ENCODE data around the gene PPFIA4. TPM values are rescaled to one million over a fixed set of nuclear protein-coding genes. Genes with fewer than 3 reads are reported as not detected.

Gene PPFIA4
- total RNA-seq, 2 donors from 2014 or later: 5.4 to 18.8 TPM

DNA sequence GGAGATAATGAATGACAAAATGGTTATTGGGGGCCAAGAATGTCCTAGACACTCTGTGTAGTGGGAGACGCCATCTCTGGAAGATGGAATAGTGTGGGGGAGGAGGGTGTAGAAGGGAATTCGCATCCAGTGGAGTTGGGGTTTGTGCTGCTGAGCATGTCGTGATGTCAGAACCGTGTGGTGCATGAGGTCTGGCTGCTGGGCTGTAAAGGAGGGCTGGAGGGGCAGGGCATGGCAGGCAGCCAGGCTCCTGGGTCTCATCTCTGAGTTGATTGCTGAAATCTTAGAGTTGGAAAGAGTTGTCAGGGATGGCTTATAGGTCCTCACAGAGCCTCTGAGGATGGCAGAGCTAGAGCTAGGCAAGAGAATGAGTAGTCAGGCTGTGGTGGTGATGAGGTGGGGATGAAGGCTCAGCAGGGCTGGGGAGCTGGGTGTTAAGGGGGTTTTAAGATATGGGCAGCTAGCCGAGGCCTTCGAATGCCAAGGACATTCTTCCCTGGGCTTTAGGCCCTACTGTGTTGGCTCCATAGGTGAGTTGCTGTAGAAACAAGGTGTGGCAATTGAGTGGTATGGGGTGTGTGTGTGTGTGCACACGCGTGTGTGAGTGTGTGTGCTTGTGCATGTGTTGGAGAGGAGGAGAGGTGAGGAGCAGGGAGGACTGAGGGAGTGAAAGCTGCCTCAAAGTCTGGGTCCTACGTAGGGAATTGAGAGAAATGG lies 1.9 kb downstream of the PPFIA4 start:
- H3K4me3 Mint-ChIP-seq: no peak overlapping the region
- DNase-seq (no peak), ATAC-seq (replicated peaks in 1 of 2) (no peak)
- no peak overlapping the region for H3K27ac Mint-ChIP-seq
- peaks cover 22% of the 10 kb centered on the region for H3K4me1 Mint-ChIP-seq (ENCODE audit: low read depth)
- peaks cover 4 to 11% of the 10 kb centered on the region in 2 donors for H3K36me3 Mint-ChIP-seq (ENCODE audit: insufficient read depth in 2 of 2)
- H3K27me3 Mint-ChIP-seq (ENCODE audit: low read depth): peaks cover 20% of the 10 kb centered on the region
- H3K9me3 Mint-ChIP-seq: peaks cover 4% of the 10 kb centered on the region in 2 donors

DNA sequence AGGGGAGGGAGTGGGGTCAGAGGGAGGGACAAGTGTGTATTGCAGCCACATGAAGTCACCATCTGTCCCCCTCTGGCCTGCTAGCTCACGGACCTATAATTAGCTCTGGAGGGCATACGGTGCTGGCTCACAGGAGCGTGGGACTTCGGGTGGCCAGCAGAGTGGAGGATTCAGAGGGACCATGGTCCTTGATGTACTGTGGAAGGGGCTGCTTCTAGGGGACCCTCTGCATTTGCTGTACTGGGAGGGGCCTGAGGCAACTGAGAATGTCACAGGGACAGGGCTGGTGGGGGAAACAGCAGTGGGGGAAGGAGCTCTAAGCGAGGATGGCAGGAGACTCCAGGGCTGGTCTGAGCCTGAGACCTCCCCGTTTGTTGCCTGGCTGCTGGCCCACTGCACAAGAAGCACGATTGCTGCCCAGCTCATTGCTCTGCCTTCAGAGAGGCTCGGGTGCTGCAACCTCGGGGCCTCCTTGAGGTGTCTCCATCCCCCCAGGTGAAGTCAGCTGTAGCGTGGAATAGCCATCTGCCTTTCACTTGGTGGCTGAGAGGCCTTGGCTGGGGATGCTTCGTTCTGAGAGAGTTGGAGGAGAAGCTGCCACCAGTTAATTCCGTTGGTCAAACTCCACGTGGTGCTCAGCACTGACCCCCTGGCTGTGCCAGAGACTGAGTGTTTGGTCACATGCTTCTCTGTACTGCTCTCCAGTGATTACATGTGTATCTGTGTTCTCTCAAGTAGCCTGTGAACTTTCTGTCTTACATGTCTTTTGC lies 2.7 kb downstream of the PPFIA4 start:
- Mint-ChIP-seq H3K9me3 (peaks cover 4% of the 10 kb centered on the region in 2 donors), H3K4me3 (no peak overlapping the region), H3K27ac (no peak overlapping the region), H3K27me3 (ENCODE audit: low read depth) (peaks cover 20% of the 10 kb centered on the region), H3K36me3 (ENCODE audit: insufficient read depth in 2 of 2) (peaks cover 4 to 7% of the 10 kb centered on the region in 2 donors), H3K4me1 (ENCODE audit: low read depth) (peaks cover 22% of the 10 kb centered on the region)
- DNase-seq: no peak
- no peak for ATAC-seq (replicated peaks in 1 of 2)

DNA sequence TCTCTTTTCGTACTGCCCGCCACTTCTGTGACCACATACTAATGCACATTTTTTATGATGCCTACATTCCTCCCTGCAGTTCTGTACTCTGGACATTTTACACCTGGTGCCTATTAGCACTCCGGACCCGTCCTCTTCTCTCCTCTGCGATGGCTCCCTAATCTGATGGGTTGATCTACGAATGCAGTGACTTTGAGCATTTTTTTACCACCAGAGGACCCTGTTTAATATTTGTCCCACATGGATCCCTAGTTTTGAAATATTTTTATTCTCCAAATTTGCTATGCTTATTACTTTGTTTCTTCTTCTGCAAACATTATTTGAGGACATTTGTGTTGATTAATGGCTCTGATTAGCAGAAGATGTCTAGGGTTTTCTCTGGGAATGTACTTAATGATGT lies 5.2 kb downstream of the PPFIA4 start:
- ATAC-seq (replicated peaks in 1 of 2) (no peak), DNase-seq (no peak)
- Mint-ChIP-seq H3K9me3 (no peaks in the 10 kb centered on the region), H3K27ac (no peak overlapping the region), H3K36me3 (ENCODE audit: insufficient read depth in 2 of 2) (no peaks in the 10 kb centered on the region), H3K4me1 (ENCODE audit: low read depth) (peaks cover 16% of the 10 kb centered on the region), H3K4me3 (no peak overlapping the region), H3K27me3 (ENCODE audit: low read depth) (peaks cover 20% of the 10 kb centered on the region)

DNA sequence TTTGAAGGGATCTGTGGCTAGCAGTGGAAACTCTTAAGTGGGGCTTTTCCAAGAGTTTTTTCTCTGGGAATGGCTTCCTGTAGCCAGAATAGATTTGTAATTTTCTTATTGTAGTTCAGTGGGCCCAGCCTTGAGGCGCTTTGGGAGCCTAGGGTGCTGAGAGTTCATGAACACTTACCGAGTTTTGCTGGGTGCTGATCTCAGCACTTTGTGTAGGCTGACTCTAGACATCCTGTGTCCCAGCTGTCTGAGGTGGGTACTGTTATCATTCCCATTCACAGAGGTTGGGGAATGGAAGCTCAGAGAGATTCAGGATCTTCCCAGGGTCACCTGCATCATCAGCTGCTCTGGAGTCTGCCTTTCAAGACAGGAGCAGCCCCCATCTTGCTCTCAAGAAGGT lies 7.0 kb downstream of the PPFIA4 start:
- H3K27me3 Mint-ChIP-seq (ENCODE audit: low read depth): peaks cover 5% of the 10 kb centered on the region

DNA sequence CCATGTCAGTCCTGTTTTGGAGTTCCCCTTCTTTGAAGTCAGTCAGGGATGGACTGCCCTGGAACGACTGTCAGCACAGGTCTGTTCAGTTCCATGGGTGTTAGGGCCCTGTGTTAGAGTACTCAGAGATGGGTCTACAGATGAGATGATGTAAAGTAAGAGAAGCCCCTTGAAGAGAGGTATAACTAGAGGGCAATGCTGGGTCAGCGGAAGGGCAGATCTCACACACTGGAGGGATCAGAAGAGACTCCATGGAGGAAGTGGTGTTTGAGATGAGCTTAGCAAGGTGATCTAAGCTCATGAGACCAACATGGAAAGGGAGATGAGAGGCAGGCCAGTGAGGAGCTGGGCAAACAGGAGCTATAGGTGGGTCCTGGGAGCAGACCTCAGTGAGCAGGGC lies 7.6 kb downstream of the PPFIA4 start:
- DNase-seq (no peak), ATAC-seq (replicated peaks in 1 of 2) (no peak)
- Mint-ChIP-seq H3K27ac (no peak overlapping the region), H3K27me3 (ENCODE audit: low read depth) (no peaks in the 10 kb centered on the region), H3K4me3 (no peak overlapping the region), H3K4me1 (ENCODE audit: low read depth) (no peaks in the 10 kb centered on the region), H3K9me3 (no peaks in the 10 kb centered on the region), H3K36me3 (ENCODE audit: insufficient read depth in 2 of 2) (no peaks in the 10 kb centered on the region)

More for the DNA sequence above, 7.0 kb downstream of the PPFIA4 start:
- no peak overlapping the region for H3K4me3 Mint-ChIP-seq
- H3K9me3 Mint-ChIP-seq: no peaks in the 10 kb centered on the region
- peaks cover under 1% of the 10 kb centered on the region for H3K4me1 Mint-ChIP-seq (ENCODE audit: low read depth)
- no peak overlapping the region for H3K27ac Mint-ChIP-seq
- DNase-seq (no peak), ATAC-seq (replicated peaks in 1 of 2) (no peak)
- H3K36me3 Mint-ChIP-seq (ENCODE audit: insufficient read depth in 2 of 2): no peaks in the 10 kb centered on the region

DNA sequence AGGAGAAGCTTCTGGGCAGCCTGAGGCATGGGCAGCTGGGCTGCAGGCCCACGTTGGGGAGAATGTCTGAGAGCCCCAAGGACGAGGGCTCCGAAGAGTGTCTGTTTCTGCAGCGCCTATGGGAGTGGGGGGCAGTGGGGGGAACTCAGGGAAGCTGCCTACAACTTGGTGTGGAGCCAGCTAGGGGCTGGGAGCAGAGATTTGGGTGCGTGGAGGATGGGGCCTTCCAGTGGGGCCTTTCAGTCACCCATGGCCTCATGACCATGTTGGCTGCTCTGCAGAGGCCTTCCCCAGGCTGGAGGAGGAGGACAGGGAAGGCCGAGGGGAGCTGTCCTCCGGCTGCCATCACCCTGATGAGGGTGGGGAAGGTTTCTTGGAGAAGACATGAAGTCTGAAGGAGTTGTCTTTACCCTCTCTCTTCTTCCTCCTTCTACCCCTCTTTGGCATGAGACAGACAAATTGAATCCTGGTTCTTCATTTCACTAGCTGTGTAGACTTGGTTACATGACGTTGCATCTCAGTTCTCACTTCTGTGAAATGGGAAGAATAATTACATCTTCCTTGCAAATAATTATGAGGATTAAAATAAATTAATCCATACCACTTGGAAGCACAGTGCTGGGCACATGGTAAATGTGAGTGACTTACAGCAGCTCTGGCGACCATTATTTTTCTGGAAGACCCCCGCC lies 8.3 kb downstream of the PPFIA4 start:
- no peak overlapping the region for H3K4me3 Mint-ChIP-seq
- H3K4me1 Mint-ChIP-seq (ENCODE audit: low read depth): no peaks in the 10 kb centered on the region
- H3K27ac Mint-ChIP-seq: no peak overlapping the region
- no peaks in the 10 kb centered on the region for H3K9me3 Mint-ChIP-seq
- ATAC-seq (replicated peaks in 1 of 2) (no peak), DNase-seq (no peak)
- H3K27me3 Mint-ChIP-seq (ENCODE audit: low read depth): no peaks in the 10 kb centered on the region
- no peaks in the 10 kb centered on the region for H3K36me3 Mint-ChIP-seq (ENCODE audit: insufficient read depth in 2 of 2)

DNA sequence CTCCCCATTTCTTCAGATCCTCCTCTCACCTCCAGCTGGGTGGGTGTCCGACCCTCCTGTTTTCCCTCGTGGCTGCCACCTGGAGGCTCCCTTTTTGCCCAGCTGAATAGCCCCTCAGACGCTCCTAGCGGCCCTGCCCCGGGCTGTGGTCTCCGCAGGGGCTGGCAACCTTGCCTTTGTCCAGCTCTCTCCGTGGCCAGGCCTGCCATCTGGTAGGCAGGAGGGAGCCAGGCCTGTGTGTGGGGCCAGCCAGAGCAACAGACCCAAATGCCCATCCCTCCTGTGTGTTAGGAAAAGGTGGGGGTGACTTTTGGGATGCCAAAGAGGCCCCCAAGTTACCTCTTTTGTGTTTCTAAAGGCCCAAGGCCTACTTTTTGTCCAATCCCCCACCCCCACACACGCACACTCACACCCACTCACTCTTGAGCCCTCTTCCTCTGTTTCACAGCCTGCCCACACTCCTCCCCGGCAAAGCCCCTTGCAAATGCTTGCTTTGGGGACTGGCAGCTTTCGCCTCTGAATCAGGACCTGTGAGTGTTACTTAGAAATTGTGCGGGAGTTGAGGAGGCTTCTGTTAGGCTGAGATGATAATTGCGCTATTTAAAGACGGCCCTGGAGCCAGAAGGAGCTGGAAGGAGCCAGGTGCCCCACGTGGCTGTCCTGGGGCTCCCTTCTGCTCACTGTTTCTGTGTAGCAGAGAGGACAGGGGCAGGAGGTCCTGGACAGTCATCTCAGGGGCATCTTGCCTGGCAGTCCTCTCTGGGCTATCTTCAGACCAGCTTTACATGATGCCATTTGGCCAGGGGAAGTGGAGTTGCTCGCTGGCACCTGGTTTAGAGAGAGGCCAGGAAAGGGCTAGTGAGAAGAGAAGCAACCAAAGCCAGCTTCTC lies 9.1 kb downstream of the PPFIA4 start:
- H3K9me3 Mint-ChIP-seq: no peaks in the 10 kb centered on the region
- DNase-seq: no peak
- H3K4me3 Mint-ChIP-seq: no peak overlapping the region
- ATAC-seq (replicated peaks in 1 of 2): no peak
- H3K4me1 Mint-ChIP-seq (ENCODE audit: low read depth): no peaks in the 10 kb centered on the region
- no peaks in the 10 kb centered on the region for H3K27me3 Mint-ChIP-seq (ENCODE audit: low read depth)
- H3K36me3 Mint-ChIP-seq (ENCODE audit: insufficient read depth in 2 of 2): no peaks in the 10 kb centered on the region
- no peak overlapping the region for H3K27ac Mint-ChIP-seq

DNA sequence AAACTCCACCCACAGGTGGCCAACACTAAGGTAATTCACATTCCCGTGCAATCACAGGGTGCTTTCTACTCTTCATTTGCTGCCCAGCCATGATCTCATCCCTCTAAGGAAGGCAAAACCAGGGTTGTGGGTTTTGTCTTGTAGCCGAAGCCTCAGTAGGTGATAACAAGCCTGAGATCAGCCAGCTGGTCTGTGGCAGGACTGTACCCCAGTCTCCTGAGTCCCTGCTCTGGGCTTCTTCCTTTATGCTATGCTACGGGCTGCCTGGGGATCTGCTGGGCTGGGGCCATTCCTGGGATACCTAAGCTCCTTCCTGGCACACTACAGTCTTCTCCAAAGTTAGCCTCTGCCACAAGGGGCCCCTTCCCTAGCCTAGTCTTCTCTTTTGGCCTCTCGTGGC lies 9.8 kb downstream of the PPFIA4 start:
- no peaks in the 10 kb centered on the region for H3K4me1 Mint-ChIP-seq (ENCODE audit: low read depth)
- H3K4me3 Mint-ChIP-seq: no peak overlapping the region
- no peak for DNase-seq
- no peak for ATAC-seq (replicated peaks in 1 of 2)
- H3K9me3 Mint-ChIP-seq: no peaks in the 10 kb centered on the region
- no peak overlapping the region for H3K27ac Mint-ChIP-seq
- no peaks in the 10 kb centered on the region for H3K27me3 Mint-ChIP-seq (ENCODE audit: low read depth)
- H3K36me3 Mint-ChIP-seq (ENCODE audit: insufficient read depth in 2 of 2): no peaks in the 10 kb centered on the region

DNA sequence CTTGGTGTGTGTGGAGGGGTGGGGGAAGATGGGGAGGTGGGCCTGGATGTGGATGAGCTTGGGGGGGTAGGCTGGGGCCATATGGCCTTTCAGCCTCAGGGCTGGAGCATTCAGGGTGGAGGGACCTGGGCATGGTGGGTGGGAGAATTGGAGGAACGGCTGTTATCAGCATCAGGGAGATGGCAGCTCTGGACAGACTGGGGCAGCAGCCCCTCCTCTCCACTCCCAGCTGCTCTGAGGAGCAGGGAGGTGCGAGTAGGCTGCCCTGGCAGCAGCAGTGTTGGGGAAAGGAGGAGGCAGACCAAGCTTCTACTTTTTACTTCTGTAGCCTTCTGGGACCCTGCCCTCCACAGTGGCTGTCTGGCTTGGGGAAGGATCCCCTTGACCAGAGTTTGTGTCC lies 10.2 kb downstream of the PPFIA4 start:
- Mint-ChIP-seq H3K4me1 (ENCODE audit: low read depth) (no peaks in the 10 kb centered on the region), H3K27me3 (ENCODE audit: low read depth) (no peaks in the 10 kb centered on the region), H3K27ac (no peak overlapping the region), H3K4me3 (no peak overlapping the region), H3K9me3 (no peaks in the 10 kb centered on the region), H3K36me3 (ENCODE audit: insufficient read depth in 2 of 2) (no peaks in the 10 kb centered on the region)
- DNase-seq (no peak), ATAC-seq (replicated peaks in 1 of 2) (no peak)

DNA sequence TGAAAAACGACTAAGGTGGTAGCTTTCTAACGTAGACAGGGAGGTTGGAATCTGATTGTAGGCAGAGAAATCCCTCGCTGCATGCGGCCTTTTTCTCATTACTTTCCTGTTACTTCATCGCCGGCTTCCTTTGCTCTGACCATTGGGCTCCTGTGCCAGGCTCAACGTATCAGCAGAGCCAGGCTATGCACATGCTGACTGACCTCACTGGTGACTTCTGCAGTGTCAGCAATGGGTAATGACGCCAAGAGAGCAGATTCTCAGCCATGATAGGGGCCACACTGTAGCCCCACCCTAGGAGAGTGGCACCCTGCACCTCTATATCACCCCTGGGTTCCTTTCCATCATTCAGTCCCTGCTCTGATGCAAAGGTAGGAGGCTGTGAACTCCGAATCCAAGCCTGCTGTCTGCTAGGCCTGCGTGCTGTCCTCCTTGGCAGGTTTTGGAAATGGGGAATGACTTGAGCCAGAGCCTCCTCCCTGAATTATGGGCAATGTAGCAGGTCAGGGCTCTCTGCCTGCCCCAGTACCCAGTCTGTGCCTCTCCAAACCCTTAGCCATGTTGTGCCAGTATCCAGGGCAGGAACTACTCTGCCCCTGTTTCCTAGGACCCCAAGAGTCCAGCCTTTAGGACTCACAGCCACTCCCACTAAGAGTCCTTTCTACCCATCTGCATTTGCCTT lies 11.4 kb downstream of the PPFIA4 start:
- DNase-seq (no peak), ATAC-seq (replicated peaks in 1 of 2) (no peak)
- no peaks in the 10 kb centered on the region for H3K27me3 Mint-ChIP-seq (ENCODE audit: low read depth)

DNA sequence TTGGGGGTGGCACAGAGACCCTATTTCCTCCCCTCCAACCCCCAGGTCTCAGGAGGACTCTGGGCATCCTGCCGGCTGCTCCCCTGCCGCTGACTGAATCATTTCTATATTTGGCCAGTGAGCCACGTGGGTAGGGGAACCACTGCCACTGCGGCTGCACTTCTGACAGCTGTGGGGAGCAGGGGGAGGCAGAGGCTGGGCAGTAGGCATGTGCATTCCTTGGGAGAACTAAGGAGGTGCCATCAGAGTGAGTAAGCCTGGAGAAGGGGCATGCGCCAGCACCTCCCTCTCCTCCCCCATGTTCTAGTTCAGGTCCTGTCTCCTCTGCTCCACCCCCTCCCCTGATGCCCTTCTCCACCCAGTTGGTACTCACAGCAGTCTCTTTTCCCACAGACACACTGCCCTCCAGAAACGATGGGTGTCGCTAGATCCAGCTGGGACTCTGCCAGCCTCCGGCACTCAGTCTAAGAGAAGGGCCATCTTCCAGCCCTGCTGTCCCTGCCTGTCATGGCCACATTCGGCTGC lies 12.0 kb downstream of the PPFIA4 start:
- H3K27me3 Mint-ChIP-seq (ENCODE audit: low read depth): no peaks in the 10 kb centered on the region
- H3K27ac Mint-ChIP-seq: no peak overlapping the region
- no peaks in the 10 kb centered on the region for H3K4me1 Mint-ChIP-seq (ENCODE audit: low read depth)
- ATAC-seq (replicated peaks in 1 of 2): no peak
- H3K4me3 Mint-ChIP-seq: no peak overlapping the region
- H3K9me3 Mint-ChIP-seq: no peaks in the 10 kb centered on the region
- DNase-seq: no peak
- H3K36me3 Mint-ChIP-seq (ENCODE audit: insufficient read depth in 2 of 2): no peaks in the 10 kb centered on the region

More for the DNA sequence above, 11.4 kb downstream of the PPFIA4 start:
- H3K9me3 Mint-ChIP-seq: no peaks in the 10 kb centered on the region
- no peak overlapping the region for H3K27ac Mint-ChIP-seq
- no peaks in the 10 kb centered on the region for H3K4me1 Mint-ChIP-seq (ENCODE audit: low read depth)
- H3K4me3 Mint-ChIP-seq: no peak overlapping the region
- no peaks in the 10 kb centered on the region for H3K36me3 Mint-ChIP-seq (ENCODE audit: insufficient read depth in 2 of 2)
